Tibial nerve (tissue), 3 donors: ENCODE data around the gene NPSR1.

Experiments used
- CTCF ChIP-seq, 5 experiments: fragments of 200-600 bp in 3 of 5; fragments of 450-650 bp in 2 of 5; sonication (generic) in 3 of 5; IDR thresholded peaks; one replicate each; pipeline ENCODE4 v1.5.1; 2016 to 2019; ENCODE audit warnings: antibody characterized with exemption in 5 of 5, mild to moderate bottlenecking in 3 of 5, moderate library complexity in 2 of 5
- POLR2A ChIP-seq, 2 donors: fragments of 450-650 bp; IDR thresholded peaks; one replicate each; pipeline ENCODE4 v1.6.1; 2017; ENCODE audit warnings: antibody characterized with exemption in 2 of 2, mild to moderate bottlenecking in 2 of 2, moderate library complexity in 2 of 2

- TF ChIP-seq CTCF (IDR thresholded peaks at IDR 0.05), result no peak
- TF ChIP-seq POLR2A (IDR thresholded peaks at IDR 0.05), result no peak
Measured at GRCh38 chr7:34727464-34727995, 69.5 kb downstream of the NPSR1 start.
